Endothelial cell of umbilical vein (primary cell): ENCODE results near the gene CLDN6. TPM values are rescaled to one million over a fixed set of nuclear protein-coding genes. Genes with fewer than 3 reads are reported as not detected.

ENCODE experiments used
- BruUV-seq: library from RNA; stranded (reverse); fragments of 400-500 nt; replicated peaks from 2 replicates; lab custom pipeline; 2021; lab: Mats Ljungman, UMichigan
- CTCF ChIA-PET: fragments of 300-600, 350-600 bp; sonication (Branson Sonifier 250); formaldehyde crosslinking; loops from one replicate; lab custom pipeline; 2021; ENCODE audit warnings: antibody characterized with exemption, inconsistent platforms; lab: Charles Lee
- POLR2A ChIA-PET: fragments of 300-600, 350-600 bp; sonication (Branson Sonifier 250); formaldehyde crosslinking; loops from one replicate; lab custom pipeline; 2021; ENCODE audit warnings: antibody characterized with exemption, inconsistent platforms; lab: Charles Lee
- DNase-seq: peaks from one replicate; pipeline ENCODE4 v3.0.0-alpha.2; 2011; ENCODE audit warnings: low read depth, low spot score
- FAIRE-seq: peaks from 2 replicates; lab custom pipeline; 2011; peaks lifted over from hg19 to GRCh38; lab: Jason Lieb, UNC
- H2AFZ ChIP-seq: 2 replicates; pipeline ENCODE4 v1.6.0; 2012; ENCODE audit warnings: low read depth, low read length, control low read depth, inconsistent platforms
- H3K27ac ChIP-seq: 2 replicates; pipeline ENCODE4 v1.5.1; 2011; ENCODE audit warnings: low read depth, mild to moderate bottlenecking, control low read depth, low read length, moderate library complexity; ENCODE audit not compliant: insufficient read depth
- H3K27me3 ChIP-seq, 2 experiments: 2 replicates each; pipeline versions ENCODE4 v1.6.0 to v1.6.1; 2011; ENCODE audit warnings: low read length in 2 of 2, mixed read lengths in 1 of 2; ENCODE audit not compliant: control insufficient read depth in 2 of 2, insufficient read depth in 2 of 2
- H3K36me3 ChIP-seq, 2 experiments: 2 replicates in 1 of 2; 3 replicates in 1 of 2; pipeline ENCODE4 v1.5.1; 2011; ENCODE audit warnings: low read length in 2 of 2, mild to moderate bottlenecking in 1 of 2, moderate library complexity in 1 of 2; ENCODE audit not compliant: control insufficient read depth in 2 of 2, insufficient read depth in 2 of 2; ENCODE audit errors: extremely low read depth in 1 of 2
- H3K4me1 ChIP-seq: 3 replicates; pipeline ENCODE4 v1.5.1; 2011; ENCODE audit warnings: mild to moderate bottlenecking, low read length; ENCODE audit not compliant: control insufficient read depth, insufficient read depth; ENCODE audit errors: extremely low read depth
- H3K4me2 ChIP-seq: 2 replicates; pipeline ENCODE4 v1.6.1; 2011; ENCODE audit warnings: low read length, control low read depth, mixed read lengths; ENCODE audit not compliant: insufficient read depth
- H3K4me3 ChIP-seq, 3 experiments: fragments of 200-600 bp in 1 of 3; sonication (generic), shearing (Covaris generic) in 1 of 3; replicated peaks in 1 of 3; 2 replicates each; pipeline ENCODE4 v1.5.1; 2011 to 2016; ENCODE audit warnings: control low read depth in 3 of 3, low read length in 3 of 3, mild to moderate bottlenecking in 2 of 3, inconsistent platforms in 1 of 3, low read depth in 1 of 3, moderate library complexity in 1 of 3; ENCODE audit not compliant: insufficient read depth in 1 of 3
- H3K79me2 ChIP-seq: 2 replicates; pipeline ENCODE4 v1.6.0; 2012; ENCODE audit warnings: low read length, inconsistent platforms; ENCODE audit not compliant: control insufficient read depth, insufficient read depth
- H3K9ac ChIP-seq: replicated peaks from 2 replicates; pipeline ENCODE3; 2011; ENCODE audit warnings: low read length, control low read depth; ENCODE audit not compliant: insufficient read depth; ENCODE audit errors: extremely low read depth
- H3K9me1 ChIP-seq: replicated peaks from 3 replicates; pipeline ENCODE4 v1.6.0; 2011; ENCODE audit warnings: mild to moderate bottlenecking, low read length; ENCODE audit not compliant: control insufficient read depth, insufficient read depth; ENCODE audit errors: extremely low read depth
- H3K9me3 ChIP-seq: replicated peaks from 2 replicates; pipeline ENCODE4 v1.5.1; 2012; ENCODE audit warnings: low read length, inconsistent platforms; ENCODE audit not compliant: control insufficient read depth, insufficient read depth
- H4K20me1 ChIP-seq: replicated peaks from 2 replicates; pipeline ENCODE3; 2011; ENCODE audit warnings: mild to moderate bottlenecking, low read length; ENCODE audit not compliant: control insufficient read depth, insufficient read depth; ENCODE audit errors: extremely low read depth
- CTCF ChIP-seq, 2 donors: IDR thresholded peaks; 1 replicate in 1 of 2; 2 replicates in 1 of 2; pipeline ENCODE4 v1.5.1; 2011; ENCODE audit warnings: low read length in 2 of 2, mild to moderate bottlenecking in 2 of 2, moderate library complexity in 2 of 2, control low read depth in 1 of 2, inconsistent platforms in 1 of 2, low read depth in 1 of 2; ENCODE audit not compliant: insufficient read depth in 1 of 2; ENCODE audit errors: extremely low read depth in 1 of 2
- EZH2 ChIP-seq: IDR thresholded peaks from 2 replicates; pipeline ENCODE4 v1.6.1; 2012; ENCODE audit warnings: borderline replicate concordance, low read depth, mild to moderate bottlenecking, moderate library complexity, low read length, inconsistent platforms; ENCODE audit not compliant: severe bottlenecking
- FOS ChIP-seq: IDR thresholded peaks from 2 replicates; pipeline ENCODE4 v1.6.1; 2011; ENCODE audit warnings: mild to moderate bottlenecking, low read length, moderate library complexity, borderline replicate concordance; ENCODE audit not compliant: insufficient read depth
- GATA2 ChIP-seq: IDR thresholded peaks from 2 replicates; pipeline ENCODE4 v1.7.0; 2011; ENCODE audit warnings: low read depth, mild to moderate bottlenecking, moderate library complexity, mixed read lengths, low read length; ENCODE audit not compliant: insufficient read length, insufficient read depth
- JUN ChIP-seq: IDR thresholded peaks from 2 replicates; pipeline ENCODE4 v1.6.1; 2011; ENCODE audit warnings: borderline replicate concordance, low read depth; ENCODE audit not compliant: insufficient read length, insufficient read depth
- MAX ChIP-seq: IDR thresholded peaks from 2 replicates; pipeline ENCODE4 v1.6.1; 2011; ENCODE audit not compliant: insufficient read depth, insufficient read length
- MYC ChIP-seq: IDR thresholded peaks from one replicate; pipeline ENCODE4 v1.6.1; 2011; ENCODE audit warnings: mild to moderate bottlenecking, low read depth, low read length
- POLR2A ChIP-seq: IDR thresholded peaks from 2 replicates; pipeline ENCODE4 v1.6.1; 2012; ENCODE audit warnings: low read depth, mild to moderate bottlenecking, control low read depth, low read length
- POLR2AphosphoS5 ChIP-seq: IDR thresholded peaks from 2 replicates; pipeline ENCODE4 v1.6.1; 2012; ENCODE audit warnings: low read depth, mild to moderate bottlenecking, control low read depth, low read length, moderate library complexity; ENCODE audit not compliant: insufficient read depth
- dilution Hi-C: fragments of 300-500 bp; cut with MboI; formaldehyde crosslinking; loops from one replicate; pipeline ENCODE4 v1.15.0; 2019; ENCODE audit warnings: low sequenced_read_pairs; ENCODE audit not compliant: extremely low pct_ligation_motif_present
- intact Hi-C: fragments of 100-400 bp; cut with micrococcal nuclease; formaldehyde crosslinking; loops from one replicate; pipeline ENCODE4 v1.10.0; 2022
- polyA plus RNA-seq, 4 experiments: library from polyadenylated mRNA; depleted of rRNA in 3 of 4; stranded (reverse) in 3 of 4; unstranded in 1 of 4; fragments of >200 nt; gene quantifications; 2 replicates each; pipeline versions ENCODE4 v1.2.1 to v1.2.3, GENCODE V29; 2011 to 2012; ENCODE audit warnings: missing spikeins in 1 of 4
- total RNA-seq: library from RNA; stranded (reverse); gene quantifications from 2 replicates; pipeline ENCODE4 v1.2.3, GENCODE V29; 2021

The CLDN6 gene
- total and polyA plus RNA-seq, 2 donors (not counting 3 experiments of a cell fraction or from before 2014, with no cell fraction given), result 0.28 TPM; not detected in 1

- CTCF ChIA-PET, result interaction anchor here (1.4 kb wide), 1 partner anchor 43 kb away, joined by 3 read pairs; no protein-coding TSS in a partner anchor
- dilution Hi-C loops, result no loop called here
- BruUV-seq, result no TSS peak
Measured at GRCh38 chr16:2985462-2985861, 32.5 kb downstream of the CLDN6 start.

More at GRCh38 chr16:2985462-2985861, 32.5 kb downstream of the CLDN6 start:
- POLR2A ChIA-PET, result no interaction called here
- TF ChIP-seq FOS, result no peak
- TF ChIP-seq MAX, result no peak
- no peak for TF ChIP-seq CTCF (IDR thresholded peaks at IDR 0.05; ENCODE audit: extremely low read depth in 1 of 2, insufficient read depth in 1 of 2, low read depth in 1 of 2, low read length in 2 of 2)
- TF ChIP-seq JUN, result no peak
- TF ChIP-seq GATA2, result no peak
- no peak for TF ChIP-seq EZH2
- TF ChIP-seq POLR2A, result no peak
- no peak for TF ChIP-seq POLR2AphosphoS5
- TF ChIP-seq MYC, result no peak
- Histone ChIP-seq H3K4me2 (no peak overlapping the region), H3K27ac (no peak overlapping the region), H3K36me3 (no peaks in the 10 kb centered on the region), H3K9ac (no peak overlapping the region), H2AFZ (no peak overlapping the region), H4K20me1 (no peaks in the 10 kb centered on the region), H3K27me3 (peaks cover 0 to 5% of the 10 kb centered on the region in 2 experiments), H3K4me1 (peaks cover 5% of the 10 kb centered on the region), H3K9me3 (no peaks in the 10 kb centered on the region), H3K79me2 (no peaks in the 10 kb centered on the region), H3K9me1 (no peaks in the 10 kb centered on the region), H3K4me3 (no peak overlapping the region)
- intact Hi-C loops, result no loop called here
- DNase-seq, result no peak
- FAIRE-seq, result no peak
